GM20000 (cell line): ENCODE measurements around the gene SH3RF2.
"Not testable (repeated sequence)": the region's sequence is repeated elsewhere in the genome, so short reads cannot be mapped to it uniquely, and the experiment has no call there.

Experiments used
- DNase-seq: peaks from one replicate; pipeline ENCODE4 v3.0.0; 2012; ENCODE audit warnings: low spot score
- TF ChIP-seq, protein P1 (sequence below): IDR thresholded peaks from 2 replicates; pipeline ENCODE4 v1.5.1; 2012; ENCODE audit warnings: mild to moderate bottlenecking, control low read depth; ENCODE audit errors: extremely low read depth, missing control alignments

SH3RF2 gene

DNA sequence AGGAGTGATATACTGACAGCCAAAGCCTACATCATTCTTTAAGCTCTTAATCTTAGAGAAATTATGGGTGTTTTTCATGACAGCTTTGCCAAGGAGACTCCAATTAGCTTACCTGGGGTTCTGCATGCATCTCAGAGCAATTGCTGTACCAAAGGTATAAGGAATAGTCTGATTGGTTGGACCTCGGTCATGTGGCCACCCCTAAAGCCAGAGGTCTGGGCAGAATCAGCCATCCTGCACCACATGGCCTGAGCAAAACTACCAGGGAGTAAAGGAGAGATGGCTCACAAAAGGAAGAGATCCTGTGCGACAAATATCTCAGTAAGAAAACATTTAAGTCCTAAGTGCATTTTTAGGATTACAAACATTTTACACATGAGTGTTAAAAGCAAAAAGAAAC lies 25.6 kb downstream of the SH3RF2 start:
- no peak for DNase-seq
- TF ChIP-seq, protein P1, sequence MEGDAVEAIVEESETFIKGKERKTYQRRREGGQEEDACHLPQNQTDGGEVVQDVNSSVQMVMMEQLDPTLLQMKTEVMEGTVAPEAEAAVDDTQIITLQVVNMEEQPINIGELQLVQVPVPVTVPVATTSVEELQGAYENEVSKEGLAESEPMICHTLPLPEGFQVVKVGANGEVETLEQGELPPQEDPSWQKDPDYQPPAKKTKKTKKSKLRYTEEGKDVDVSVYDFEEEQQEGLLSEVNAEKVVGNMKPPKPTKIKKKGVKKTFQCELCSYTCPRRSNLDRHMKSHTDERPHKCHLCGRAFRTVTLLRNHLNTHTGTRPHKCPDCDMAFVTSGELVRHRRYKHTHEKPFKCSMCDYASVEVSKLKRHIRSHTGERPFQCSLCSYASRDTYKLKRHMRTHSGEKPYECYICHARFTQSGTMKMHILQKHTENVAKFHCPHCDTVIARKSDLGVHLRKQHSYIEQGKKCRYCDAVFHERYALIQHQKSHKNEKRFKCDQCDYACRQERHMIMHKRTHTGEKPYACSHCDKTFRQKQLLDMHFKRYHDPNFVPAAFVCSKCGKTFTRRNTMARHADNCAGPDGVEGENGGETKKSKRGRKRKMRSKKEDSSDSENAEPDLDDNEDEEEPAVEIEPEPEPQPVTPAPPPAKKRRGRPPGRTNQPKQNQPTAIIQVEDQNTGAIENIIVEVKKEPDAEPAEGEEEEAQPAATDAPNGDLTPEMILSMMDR: no peak

DNA sequence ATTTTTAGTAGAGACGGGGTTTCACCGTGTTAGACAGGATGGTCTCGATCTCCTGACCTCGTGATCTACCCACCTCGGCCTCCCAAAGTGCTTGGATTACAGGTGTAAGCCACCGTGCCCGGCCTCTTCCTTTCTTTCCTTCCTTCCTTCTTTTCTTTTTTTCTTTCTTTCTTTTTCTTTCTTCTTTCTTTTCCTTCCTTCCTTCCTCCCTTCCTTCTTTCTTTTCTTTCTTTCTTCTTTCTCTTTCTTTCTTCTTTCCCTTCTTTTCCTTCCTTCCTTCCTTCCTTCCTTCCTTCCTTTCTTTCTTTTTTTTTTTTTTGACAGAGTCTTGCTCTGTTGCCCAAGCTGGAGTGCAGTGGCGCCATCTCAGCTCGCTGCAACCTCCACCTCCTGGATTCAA lies 27.6 kb downstream of the SH3RF2 start:
- not testable (repeated sequence) for DNase-seq

DNA sequence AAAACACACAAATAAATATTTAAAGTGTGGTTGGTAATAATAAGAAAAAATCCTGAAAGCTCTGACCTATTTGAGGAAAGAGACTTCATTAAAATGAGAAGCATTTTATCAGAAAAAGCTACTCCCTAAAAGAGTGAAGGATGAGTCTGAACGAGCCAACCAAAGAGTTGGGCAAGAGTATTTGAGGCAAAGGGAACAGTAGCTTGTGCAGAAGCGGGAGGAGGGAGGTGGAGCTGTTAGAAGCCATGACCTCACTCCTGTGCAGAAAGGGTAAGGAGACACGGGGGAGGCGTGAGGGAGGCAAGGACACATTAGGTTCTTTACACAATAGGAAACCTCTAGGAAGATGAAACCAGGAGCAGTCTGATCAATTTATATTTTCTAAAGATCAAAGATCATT lies 29.4 kb downstream of the SH3RF2 start:
- TF ChIP-seq, protein P1: no peak
- DNase-seq: no peak

DNA sequence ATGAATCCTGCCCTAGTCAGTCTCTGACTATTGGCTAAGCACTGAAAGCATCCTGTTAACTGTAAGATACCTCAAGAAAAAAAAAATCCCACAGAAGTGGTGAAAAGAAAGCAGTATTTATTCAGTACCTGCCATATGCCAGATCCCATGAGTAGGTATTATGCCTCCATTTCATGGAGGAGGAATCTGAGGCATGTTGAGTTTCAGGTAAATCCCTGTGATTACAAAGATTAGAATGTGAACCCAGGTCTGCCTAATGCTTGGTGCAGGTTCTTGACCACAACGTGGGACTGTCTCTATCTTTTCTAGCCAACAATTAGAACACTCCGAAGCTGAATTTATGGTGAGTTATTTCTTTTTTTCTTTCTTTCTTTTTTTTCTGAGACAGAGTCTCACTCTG lies 30.9 kb downstream of the SH3RF2 start:
- no peak for DNase-seq
- TF ChIP-seq, protein P1: no peak

DNA sequence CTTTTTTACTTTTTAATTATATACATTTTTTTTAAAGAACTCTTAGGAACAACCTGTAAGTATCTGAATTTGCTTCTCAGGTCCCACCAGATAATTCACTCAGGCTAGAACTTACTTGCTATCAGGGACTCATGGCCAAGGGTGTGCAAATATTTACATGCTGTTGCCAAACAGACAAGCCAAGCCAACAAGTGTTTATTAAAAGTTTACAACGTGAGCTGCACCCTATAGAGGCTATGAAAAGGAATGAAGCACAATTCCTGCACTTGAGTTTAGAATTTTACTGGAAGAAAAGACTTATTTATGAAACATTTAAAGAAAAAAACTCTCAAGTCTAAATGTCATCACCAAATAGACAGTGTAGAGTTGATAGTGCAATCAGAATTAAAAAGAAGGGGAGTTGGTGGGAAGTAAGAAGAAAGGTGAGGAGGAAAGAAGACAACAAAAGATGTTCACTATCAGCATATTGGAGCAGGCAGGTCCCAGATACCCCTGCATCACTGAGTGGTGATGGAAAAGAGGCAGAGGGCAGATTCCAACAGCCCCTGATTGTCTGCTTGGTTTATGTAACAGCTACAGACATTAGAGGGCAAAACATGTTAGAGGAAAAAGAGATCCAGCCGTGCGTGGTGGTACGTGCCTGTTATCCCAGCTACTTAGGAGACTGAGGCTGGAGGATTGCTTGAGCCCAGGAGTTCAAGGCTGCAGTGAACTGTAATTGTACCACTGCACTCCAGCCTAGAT lies 32.8 kb downstream of the SH3RF2 start:
- DNase-seq: no peak
- TF ChIP-seq, protein P1: no peak

DNA sequence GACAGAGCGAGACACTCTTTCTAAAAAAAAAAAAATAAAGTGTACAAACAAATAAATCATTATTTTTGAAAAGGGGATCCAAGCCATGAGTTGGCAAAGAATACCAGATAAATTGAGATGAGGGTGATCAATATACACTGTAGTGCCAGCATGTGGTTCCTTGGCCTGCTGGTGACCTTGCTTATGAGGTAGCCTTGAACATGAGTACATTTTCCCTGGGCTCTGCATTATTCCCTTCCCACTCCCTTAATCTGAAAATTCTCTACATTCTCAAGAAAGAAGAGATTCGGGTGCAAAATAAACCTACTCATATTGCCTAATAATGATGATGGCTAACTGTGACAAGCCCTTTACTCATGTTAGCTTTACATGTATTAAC lies 33.3 kb downstream of the SH3RF2 start:
- TF ChIP-seq, protein P1: no peak
- DNase-seq: no peak

DNA sequence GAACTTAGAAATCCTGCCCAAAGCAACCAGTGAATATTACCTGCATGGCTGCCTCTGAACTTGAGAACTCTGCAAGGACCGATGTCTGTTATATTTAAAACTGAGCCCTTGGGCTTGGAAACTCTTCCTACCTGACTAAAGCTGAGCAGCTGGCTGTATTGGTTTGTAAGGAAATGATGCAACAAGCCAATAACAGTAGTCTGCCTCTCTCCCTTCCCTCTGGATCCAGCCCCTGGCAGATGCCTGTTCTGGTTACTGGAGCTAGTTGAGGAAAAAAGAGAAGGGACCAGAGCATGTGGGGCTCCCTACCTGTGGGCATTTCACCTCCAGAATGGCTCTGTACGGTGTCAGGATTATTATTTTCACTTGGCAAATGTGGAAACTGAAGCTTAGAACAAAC lies 34.7 kb downstream of the SH3RF2 start:
- DNase-seq: no peak
- TF ChIP-seq, protein P1: no peak

DNA sequence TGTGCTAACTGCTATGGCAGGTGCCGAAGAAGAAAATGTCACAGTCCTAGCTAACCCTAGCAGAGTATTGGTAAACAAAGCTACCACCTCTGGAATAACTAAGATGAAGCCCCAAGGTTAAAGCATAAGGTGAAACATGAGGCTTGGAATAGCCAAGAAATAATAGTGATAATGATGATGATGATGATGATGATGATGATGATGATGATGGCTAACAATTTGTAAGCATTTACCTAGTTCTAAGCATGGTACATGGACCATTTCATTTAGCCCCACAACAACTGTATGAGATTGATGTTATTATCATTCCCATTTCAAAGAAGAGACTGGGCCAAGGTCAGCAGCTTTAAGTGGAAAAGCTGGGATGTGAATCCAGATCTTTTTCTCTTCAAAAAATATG lies 35.3 kb downstream of the SH3RF2 start:
- TF ChIP-seq, protein P1: no peak
- no peak for DNase-seq
